Suppressor macrophage treated with lipopolysaccharide for 1 hour (primary cell): ENCODE measurements around the gene HLCS.
"Not testable (repeated sequence)": the region's sequence is repeated elsewhere in the genome, so short reads cannot be mapped to it uniquely, and the experiment has no call there.

Experiments
- DNase-seq, 3 donors: peaks; one replicate each; pipeline ENCODE4 v3.0.0-alpha.2; 2020 to 2022

HLCS gene

GRCh38 chr21:36955783-36956182 is 10.7 kb downstream of the HLCS start:
- no peak for DNase-seq

GRCh38 chr21:36952331-36952730 is 14.1 kb downstream of the HLCS start:
- DNase-seq = not testable (repeated sequence)

- DNase-seq = no peak
These were observed 17.0 kb downstream of the HLCS start for GRCh38 chr21:36949171-36950141.

- no peak for DNase-seq
These were observed 17.8 kb downstream of the HLCS start for GRCh38 chr21:36948686-36949085.

- no peak for DNase-seq
These were observed 19.5 kb downstream of the HLCS start for GRCh38 chr21:36946949-36947356.

GRCh38 chr21:36945496-36946138 is 20.9 kb downstream of the HLCS start:
- DNase-seq = no peak

GRCh38 chr21:36936361-36937135 is 29.9 kb downstream of the HLCS start:
- no peak for DNase-seq

- no peak for DNase-seq
These were observed 31.5 kb downstream of the HLCS start for GRCh38 chr21:36934864-36935420.

- DNase-seq = no peak
These were observed 34.2 kb downstream of the HLCS start for GRCh38 chr21:36932161-36932816.

GRCh38 chr21:36929622-36930021 is 36.8 kb downstream of the HLCS start:
- DNase-seq = no peak

GRCh38 chr21:36928960-36929359 is 37.5 kb downstream of the HLCS start:
- no peak for DNase-seq

GRCh38 chr21:36927719-36928117 is 38.8 kb downstream of the HLCS start:
- DNase-seq = peak; percentile 72 to 86 (median 81)

- DNase-seq = peak in 2 of 3 donors; percentile 6 to 14
These were observed 39.3 kb downstream of the HLCS start for GRCh38 chr21:36926989-36927718.

- DNase-seq = no peak
These were observed 43.2 kb downstream of the HLCS start for GRCh38 chr21:36923270-36923669.

GRCh38 chr21:36922861-36923260 is 43.6 kb downstream of the HLCS start:
- no peak for DNase-seq

- DNase-seq = no peak
These were observed 48.2 kb downstream of the HLCS start for GRCh38 chr21:36918291-36918690.

GRCh38 chr21:36917471-36918158 is 48.9 kb downstream of the HLCS start:
- no peak for DNase-seq

GRCh38 chr21:36916718-36917117 is 49.8 kb downstream of the HLCS start:
- no peak for DNase-seq

- no peak for DNase-seq
These were observed 50.7 kb downstream of the HLCS start for GRCh38 chr21:36915696-36916245.

GRCh38 chr21:36915014-36915695 is 51.3 kb downstream of the HLCS start:
- DNase-seq = no peak
